Fibroblast of skin of scalp (primary cell): ENCODE results near the gene PRTFDC1. TPM values are rescaled to one million over a fixed set of nuclear protein-coding genes. Genes with fewer than 3 reads are reported as not detected.
A peak's percentile ranks its signal among the peaks of the same experiment; 100 is the strongest.
"Not testable (repeated sequence)": the region's sequence is repeated elsewhere in the genome, so short reads cannot be mapped to it uniquely, and the experiment has no call there.

Source experiments
- DNase-seq: peaks from one replicate; pipeline ENCODE4 v3.0.0-alpha.2; 2013
- polyA plus RNA-seq, 2 experiments: library from polyadenylated mRNA; unstranded; fragments of 120-200 nt; gene quantifications; one replicate each; pipeline ENCODE4 v1.2.1, GENCODE V29; 2013; ENCODE audit not compliant: insufficient read length in 2 of 2

The PRTFDC1 gene, protein sequence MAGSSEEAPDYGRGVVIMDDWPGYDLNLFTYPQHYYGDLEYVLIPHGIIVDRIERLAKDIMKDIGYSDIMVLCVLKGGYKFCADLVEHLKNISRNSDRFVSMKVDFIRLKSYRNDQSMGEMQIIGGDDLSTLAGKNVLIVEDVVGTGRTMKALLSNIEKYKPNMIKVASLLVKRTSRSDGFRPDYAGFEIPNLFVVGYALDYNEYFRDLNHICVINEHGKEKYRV
- 13.7 TPM for polyA plus RNA-seq (2013, experiment 1 of 2; ENCODE audit: insufficient read length)
- 15.7 TPM for polyA plus RNA-seq (2013, experiment 2 of 2; ENCODE audit: insufficient read length)

DNA sequence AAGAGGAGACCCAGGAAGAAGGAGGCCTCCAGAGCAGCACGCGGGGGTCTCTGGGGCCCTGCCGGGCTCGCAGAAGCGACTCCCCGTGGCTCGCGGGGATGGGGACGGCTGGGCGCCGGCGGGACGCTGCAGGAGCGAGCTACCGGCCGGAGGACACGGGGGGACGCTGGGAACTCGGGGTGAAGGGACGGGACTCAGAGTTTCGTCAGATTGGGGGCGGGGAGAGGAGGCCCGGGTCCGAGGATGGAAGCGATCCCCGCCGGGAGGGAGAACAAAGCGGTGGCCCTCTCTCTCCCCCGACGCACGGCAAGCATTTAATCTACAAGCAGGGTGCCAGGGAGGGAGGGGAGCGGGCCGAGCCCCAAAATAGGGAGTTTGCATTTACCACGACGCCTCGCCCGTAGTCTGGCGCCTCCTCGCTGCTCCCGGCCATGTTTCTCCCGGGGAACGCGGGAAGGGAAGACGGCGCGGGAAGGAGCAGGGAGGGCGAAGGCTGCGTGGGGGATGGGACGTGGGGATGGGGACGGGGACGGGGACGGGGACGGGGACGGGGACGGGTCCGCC, at the start of gene PRTFDC1:
TSS of gene PRTFDC1 (minus strand) at position 464 of the 564 bp plus-strand sequence. CDS start at position 433, 31 bp downstream.
- DNase-seq, result peak; percentile 53

DNA sequence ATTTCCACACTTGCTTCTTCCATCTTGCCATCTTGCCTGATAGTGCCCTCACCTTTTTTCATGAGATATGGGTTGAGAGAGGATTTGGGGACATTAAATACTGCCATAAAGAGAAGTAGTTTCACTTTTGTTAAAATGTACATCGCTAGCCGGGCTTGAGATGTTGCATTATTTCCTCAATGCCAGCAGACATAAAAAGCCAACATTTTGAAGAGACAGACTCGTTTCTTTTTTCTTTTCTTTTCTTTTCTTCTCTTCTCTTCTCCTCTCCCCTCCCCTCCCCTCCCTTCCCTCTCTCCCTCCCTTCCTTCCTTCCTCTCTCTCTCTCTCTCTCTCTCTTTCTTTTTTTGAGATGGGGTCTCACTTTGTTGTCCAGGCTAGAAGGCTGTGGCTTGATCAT, 45.6 kb upstream of the PRTFDC1 start:
- DNase-seq, result no peak

DNA sequence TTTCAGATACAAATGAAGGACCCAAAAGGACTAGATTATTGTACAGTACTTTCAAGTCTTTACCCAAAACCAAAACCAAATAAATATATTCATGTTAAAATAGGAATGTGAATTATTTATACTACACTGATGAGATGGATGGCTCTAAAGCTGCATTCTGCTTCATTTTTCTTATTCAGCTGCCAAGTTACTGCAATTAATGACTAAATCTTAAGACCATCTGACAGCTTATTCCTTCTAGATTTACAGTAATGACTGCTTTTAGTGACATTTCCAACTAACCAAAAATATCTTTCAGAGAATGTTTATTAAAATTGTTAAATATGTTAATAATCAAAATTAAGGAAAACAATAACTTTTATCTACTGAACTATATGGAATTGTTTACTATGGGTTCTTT, 42.7 kb upstream of the PRTFDC1 start:
- no peak for DNase-seq

DNA sequence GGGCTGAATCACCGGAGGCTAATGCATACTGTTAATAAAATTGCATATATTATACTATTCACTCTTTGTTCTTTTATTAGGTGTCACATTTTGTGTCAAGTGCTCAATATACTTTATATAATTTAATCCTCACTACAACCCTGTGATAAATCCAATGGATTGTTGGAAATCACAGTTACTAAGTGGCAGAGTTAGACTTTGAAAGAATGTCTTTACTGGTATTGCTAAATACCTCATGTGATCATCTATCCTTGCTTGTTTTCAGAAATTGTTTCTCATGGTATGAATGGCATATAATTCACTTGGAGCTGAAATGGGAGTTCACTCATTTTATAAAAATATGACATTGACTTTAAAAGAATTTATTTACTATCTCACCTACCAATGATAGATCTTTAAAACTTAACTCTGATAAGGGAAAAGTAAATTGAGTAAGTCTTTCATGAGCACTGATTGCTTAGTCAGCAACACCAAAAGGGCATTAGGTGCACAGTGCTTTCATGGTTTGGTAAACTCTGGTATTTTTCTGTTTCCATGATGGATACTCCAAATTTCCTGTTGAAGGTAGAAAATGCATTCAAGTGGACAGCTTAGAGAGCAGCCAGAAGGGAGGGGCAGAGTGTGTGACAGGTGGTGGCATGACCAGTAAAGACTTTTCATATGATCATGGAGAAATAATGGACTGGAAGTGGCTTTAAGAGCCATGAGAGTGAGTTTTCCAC, 41.0 kb upstream of the PRTFDC1 start:
- DNase-seq, result no peak

DNA sequence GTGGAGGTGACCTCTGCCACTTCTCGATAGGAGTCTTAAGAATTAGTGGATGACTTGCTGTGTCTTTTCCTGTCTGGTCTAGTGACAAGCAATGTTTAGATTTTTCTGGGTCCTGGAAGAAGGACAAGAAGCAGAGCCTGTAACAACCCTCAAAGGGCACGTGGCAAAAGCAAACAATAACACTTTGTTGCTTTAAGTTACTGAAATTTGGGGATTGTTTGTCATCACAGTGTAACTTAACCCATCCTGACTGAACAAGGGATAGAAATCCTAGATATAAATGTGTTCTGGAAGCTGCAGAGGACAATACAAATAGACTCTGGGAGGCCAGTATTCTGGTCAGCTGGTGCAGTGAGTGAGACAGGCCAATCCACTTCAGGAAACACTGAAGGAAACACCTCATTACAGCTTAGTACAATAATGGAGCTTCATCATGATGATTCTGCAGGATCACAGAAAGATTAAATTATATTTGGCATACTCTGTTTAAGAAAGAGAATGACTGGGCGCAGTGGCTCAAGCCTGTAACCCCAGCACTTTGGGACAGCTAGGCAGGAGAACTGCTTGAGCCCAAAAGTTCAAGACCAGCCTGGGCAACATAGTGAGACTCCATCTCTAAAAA, 40.2 kb upstream of the PRTFDC1 start:
- no peak for DNase-seq

DNA sequence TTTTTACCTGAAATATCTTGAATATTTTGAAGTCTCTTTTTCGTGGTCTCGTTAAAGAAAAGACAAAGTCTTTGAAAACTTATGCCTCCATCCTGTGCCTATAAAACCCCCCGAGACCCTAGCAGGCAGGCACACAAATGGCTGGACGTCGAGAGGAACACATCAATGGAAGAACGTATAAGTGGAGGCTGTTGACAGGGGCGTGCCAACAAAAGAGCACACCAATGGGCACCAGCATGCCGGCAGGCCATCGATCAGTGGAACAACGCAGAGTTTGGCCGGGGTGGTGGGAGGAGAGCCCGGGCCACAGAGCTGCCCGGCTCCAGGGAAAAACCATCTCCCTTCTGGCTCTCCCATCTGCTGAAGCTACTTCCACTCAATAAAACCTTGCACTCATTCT, 38.9 kb upstream of the PRTFDC1 start:
- no peak for DNase-seq

DNA sequence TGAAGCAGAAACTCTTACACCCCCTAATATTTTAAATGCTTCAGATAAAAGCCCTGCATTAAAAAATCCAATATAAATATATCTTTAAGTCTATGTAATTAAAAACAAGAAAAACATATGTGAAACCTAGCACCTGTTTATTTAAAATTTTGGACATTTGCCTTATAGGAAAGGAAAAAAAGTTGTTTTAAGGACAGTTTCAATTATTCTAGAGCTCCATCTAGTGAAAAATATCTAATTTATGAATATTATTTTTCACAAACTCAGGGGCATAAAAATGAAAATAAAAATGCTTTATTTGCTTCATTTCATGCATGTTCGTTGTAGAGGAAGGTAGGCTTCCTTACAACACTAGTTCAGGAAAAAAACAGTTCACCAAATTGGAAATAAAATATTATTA, 37.5 kb upstream of the PRTFDC1 start:
- DNase-seq, result peak; percentile 20

DNA sequence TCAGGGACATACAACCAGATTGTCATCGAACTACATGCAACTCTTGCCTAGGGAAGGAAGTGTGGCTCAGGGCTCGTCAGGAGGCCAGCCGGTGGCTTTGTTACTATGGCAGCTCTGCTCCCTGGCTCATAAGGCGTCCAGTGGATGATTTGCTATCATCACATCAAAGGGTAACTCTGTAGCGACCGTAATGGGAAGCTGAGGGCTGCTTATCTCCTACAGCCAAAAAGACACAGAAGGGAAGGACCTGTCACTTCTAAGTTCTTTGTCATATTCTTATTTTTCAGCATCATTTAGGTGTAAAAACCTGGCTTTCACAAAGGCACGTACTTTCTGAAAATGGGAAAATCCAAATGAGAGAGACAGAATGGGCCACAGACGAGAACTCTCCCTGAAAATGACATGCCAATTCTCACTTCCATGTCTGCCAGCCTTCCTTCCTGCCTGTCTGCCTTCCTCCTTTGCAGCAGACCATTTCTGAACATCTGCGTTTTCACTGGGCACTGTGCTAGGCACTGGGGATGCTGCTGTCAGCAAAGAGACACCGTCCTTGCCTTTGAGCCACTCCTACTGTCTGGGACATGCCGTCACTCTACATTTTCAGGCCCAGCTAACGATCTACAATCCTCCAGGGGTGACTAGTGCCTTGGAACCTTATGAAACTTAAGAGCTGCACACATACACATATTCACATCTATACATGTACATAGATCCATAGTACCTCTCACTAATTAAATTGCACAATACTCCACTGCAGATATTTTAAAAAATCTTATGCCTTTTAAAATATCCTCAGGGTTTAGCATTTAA, 36.6 kb upstream of the PRTFDC1 start:
- no peak for DNase-seq

DNA sequence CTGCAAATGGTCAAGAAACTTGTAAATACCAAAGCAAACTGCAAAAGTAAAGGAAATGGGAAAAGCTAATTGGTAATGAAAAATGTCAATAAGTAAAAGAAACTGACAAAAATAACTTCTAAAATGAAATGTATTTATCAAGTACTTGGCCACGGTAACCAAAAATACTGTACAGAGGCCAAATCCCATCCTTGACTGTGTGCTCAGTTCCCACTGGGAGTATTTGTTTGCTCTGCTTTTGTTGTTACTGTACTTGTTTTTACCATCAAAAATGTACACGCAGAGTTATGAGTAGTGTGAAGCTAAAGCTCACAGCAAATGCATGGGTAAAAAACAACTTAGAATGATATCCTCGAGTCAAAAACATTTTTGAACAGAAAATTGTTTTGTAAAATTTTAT, 32.5 kb upstream of the PRTFDC1 start:
- no peak for DNase-seq

DNA sequence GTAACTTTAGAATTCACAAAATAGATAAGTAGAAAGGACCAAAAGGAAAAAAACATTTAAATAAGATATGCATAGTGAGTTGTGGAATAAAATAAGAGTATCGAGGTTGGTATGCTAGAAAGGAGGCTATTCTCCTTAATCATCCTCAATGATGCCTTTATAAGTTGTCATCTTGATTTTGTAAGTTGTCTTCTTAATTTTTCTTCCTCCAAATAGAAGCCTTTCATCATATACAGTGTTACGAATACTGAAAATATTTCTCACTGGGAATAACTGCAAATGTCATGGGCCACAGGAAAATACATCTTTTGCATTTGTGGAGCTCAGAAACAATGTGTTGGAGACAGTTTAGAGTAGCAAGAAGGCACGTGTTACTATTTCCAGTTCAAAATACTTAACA, 31.5 kb upstream of the PRTFDC1 start:
- peak; percentile 45 for DNase-seq

DNA sequence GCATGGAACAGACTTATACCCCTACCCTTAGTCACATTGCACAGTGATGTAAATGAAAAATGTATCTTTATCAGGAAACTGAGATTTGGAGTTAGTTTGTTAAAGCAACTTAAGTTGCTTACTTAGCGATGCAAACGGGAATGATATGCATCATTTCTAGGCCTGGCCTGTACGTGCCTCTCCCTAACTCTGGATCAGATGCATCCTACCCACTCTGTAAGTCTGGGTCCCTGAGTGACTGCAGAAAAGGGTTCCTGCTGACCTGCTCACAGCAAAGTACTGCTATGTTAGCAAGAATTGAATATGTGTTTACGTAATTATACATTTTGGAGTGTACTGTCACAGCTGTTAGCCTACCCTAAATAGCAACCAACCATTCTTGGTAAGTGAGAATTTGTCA, 30.7 kb upstream of the PRTFDC1 start:
- no peak for DNase-seq

DNA sequence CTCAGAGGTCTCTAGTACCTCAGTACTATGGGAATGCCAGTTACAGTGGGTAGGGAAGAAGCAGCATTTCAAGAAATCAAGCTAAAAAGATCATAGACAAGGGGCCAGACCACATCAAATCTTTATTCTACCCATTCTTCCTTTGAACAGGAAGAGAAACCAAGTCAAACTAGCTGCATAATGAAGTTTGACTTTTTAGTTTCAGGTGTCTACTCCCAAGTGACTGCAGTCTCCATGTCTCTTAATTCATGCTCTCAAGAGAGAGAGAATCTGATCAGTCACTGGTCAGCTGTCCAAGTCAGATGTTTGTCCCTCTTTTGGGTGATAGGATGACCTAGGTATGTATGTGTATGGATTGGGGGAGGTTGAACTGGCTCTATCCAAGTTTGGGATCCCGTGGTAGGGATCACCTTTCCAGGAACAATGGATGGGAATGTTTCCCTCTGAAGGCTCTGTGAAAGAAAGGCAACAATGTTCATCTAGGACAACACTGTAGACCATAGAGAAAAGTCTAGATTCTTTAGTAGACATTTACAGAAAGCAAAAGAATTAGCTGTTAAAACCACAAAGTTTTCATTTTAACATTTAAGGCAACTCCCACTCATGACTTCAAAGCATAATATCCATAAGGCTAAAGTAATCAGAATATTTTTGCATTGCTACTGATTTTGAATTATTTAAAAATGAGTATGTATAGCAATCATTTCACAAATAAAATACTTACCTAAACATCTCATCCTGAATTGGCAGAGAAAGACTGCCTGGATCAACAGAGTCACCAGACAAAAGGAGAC, 30.1 kb upstream of the PRTFDC1 start:
- no peak for DNase-seq

DNA sequence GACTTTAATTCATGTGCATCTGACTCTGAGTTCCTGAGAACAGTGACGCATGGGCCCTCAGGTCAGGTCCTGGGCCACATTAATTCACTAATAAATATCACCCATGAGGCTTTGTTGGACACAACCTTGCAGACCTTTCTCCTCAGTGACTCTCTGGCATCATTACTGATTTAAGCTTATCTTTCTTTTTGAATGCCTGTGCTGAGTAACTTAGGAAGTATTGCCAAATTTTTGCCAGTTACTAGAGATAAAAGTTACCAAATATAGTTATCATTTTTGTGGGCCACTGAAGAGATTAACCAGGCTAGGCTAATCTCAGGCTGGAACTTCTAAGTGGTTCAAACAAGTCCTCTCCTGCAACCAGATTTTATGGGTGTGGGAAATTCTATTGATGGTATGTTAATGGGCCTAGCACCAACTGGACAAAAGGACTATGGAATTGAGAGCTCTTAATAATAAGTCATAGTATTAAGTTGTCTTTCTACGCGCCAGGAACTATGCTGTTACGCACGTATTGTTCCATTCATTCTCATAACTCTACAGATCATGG, 28.8 kb upstream of the PRTFDC1 start:
- no peak for DNase-seq

DNA sequence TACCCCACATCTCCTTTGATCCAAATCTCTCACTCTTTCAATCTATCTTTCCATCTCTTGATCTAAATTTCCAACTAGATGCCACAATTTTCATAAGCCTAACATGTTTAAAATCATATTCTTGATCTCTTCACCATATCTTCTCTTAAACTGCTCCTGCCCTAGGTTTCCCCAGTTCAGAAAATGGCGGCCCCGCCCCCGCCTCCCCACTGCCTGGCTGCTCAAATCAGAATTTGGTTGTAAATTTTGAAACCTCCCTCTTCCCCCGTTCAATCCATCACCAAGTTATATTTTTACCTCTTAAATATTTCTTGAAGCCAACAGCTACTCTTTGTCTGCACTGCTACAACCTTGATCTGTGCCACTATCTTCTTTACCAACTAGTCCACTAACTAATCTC, 27.3 kb upstream of the PRTFDC1 start:
- no peak for DNase-seq

DNA sequence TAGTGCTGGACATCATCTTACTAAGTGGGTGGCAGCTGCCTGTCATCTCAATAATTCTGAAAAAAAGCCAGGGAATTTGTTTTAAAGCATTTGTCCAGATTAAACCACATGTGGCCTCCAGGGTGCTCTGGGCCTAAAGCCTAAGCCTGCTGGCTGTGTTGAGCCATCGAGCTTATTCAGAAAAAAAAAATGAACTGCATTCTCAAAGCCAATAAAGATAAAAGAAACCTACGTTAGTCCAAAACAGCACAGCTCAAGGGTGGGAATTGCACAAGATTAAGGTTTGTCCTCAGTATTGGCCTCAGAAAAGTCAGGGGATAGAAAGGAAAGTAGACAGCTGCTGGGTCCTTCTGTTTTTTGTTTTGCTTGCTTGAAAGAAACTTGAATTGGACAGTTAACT, 22.6 kb upstream of the PRTFDC1 start:
- peak; percentile 64 for DNase-seq

DNA sequence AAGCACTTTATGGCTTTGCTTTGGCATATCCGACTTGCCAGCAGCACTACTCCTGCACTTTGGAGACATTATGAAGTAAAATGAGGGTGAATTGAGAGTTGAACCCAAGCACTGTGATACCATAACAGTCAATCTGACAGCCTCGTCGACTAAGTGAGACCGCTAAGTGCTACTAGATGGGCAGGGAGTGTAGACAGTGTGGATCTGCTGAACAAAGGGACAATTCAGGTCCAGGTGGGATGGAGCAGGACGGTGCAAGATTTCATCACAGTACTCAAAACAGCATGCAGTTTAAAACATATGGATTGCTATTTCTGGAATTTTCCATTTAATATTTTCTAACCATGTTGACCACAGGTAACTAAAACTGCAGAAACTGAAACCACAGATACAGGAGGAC, 20.8 kb upstream of the PRTFDC1 start:
- DNase-seq, result no peak

DNA sequence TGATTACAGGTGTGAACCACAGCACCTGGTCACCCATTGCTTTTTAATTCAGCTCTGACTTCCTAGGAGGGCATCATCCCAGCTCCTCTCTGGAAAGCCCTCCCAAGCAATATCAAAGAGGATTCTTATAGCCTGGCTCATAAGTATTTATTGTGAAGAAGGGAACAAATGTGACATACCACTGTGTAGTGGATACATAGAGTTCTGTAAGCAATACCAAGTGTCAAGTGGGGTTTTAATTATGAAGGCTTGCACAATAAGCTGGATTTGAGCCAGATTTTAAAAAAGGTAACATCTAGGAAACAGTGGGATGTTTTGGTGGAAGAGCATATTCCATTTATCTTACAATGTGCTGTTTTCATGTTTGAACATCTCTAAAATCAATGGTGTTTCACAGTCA, 19.0 kb upstream of the PRTFDC1 start:
- no peak for DNase-seq

DNA sequence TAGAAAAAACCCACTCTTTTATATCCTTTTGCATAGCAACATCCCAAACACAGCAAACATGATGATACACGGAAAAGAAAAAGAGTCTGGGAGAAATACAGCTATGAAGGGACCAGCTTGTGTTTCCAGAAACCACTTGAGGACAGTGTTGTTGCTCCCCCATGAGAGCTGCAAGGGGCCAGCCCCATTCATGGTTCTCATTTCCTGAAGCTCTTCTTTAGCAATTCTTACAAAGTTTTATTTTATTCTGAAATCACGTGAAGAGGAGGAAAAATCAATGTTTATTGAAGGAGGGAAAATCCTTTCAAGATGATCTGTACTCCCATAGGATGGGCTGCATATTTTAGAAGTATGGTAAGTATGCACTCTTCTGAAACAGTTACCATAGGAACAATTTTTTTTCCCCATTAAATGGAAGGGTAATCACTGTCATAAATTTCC, 17.5 kb upstream of the PRTFDC1 start:
- peak; percentile 80 for DNase-seq

DNA sequence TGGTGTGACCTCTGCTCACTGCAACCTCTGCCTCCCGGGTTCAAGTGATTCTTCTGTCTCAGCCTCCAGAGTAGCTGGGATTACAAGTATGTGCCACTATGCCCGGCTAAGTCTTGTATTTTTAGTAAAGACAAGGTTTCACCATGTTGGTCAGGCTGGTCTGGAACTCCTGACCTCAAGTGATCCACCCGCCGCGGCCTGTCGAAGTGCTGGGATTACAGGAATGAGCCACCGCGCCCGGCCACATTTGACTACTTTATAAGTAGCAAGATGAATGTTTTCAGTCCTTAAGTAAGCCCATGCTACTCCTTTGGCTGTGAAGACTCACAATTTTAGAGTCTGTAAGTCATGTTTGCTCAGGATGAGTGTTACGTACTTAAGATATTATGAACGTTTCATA, 16.5 kb upstream of the PRTFDC1 start:
- not testable (repeated sequence) for DNase-seq

DNA sequence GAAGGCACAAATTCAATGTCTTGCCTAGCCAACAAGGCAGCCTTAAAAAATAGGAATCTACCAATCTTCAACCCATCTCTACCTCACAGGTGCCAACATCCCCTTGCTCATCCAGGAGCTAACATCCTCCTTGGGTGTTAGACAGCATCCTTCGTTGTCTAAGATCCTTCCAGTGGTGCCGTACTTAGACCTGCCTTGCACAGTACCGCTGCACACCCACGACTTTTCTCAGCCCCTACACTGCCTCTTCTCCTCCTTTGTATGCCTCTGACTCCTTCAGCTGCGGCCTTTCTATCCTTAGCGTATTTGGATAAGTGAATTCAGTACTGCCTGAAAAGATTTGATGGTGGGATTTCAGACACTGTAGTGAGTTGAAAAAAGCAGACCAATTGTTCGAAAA, 15.9 kb upstream of the PRTFDC1 start:
- DNase-seq, result no peak

DNA sequence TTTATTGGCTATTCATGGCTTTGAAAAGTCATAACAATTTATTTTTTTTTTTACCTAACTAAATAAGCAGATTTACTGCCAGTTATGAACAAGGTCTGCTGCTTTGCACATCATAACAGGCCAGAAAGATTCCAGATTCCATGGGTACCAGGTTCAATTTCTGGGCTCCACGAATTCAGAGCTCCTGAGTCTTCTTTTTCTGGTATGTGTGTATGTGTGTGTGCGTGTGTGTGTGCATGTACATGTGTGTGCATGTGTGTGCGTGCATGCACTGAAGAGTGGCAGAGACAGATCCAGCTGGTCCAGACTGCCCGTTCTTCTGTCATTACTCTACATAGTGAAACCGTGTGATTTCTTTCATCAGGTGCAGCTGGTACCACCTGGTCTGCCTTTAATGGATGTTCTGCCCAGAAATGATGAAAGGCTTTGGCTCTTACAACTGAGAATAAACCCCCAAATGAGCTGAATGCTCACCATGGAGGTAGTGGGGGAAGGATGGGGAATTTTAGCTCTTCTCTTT, 14.6 kb upstream of the PRTFDC1 start:
- DNase-seq, result no peak
